ENCODE measurements around the gene ZNF883. TPM values are rescaled to one million over a fixed set of nuclear protein-coding genes. Genes with fewer than 3 reads are reported as not detected.

ZNF883 gene
- total and polyA plus RNA-seq, 11 donors: 1.2 to 11.0 (median 5.1) TPM

- intact Hi-C loops (cut with DNase I): loop anchor here in 9 of 10 donors (5.0 to 10.0 kb wide), 4 partner anchors 173 to 733 kb away; no protein-coding TSS in a partner anchor
- Histone ChIP-seq H3K4me3 (no peak overlapping the region), H3K36me3 (no peaks in the 10 kb centered on the region), H3K9me3 (no peaks in the 10 kb centered on the region), H3K27me3 (peaks cover 0 to 6% (median 0%) of the 10 kb centered on the region in 9 donors), H3K4me1 (no peaks in the 10 kb centered on the region), H3K27ac (no peak overlapping the region)
- TF ChIP-seq POLR2A (IDR thresholded peaks at IDR 0.05) (no peak), CTCF (IDR thresholded peaks at IDR 0.05) (peak in 10 of 12 donors; percentile 16 to 65 (median 46))
- WGBS, 4 donors: 6 to 18% (median 14%) methylated on average over 3 of the region's 3 CpGs
- no peak for DNase-seq
- peak in 3 of 4 donors; percentile 61 to 76 (median 62) for ATAC-seq
Observed at GRCh38 chr9:112921549-112921948, 90.4 kb downstream of the ZNF883 start.

- Histone ChIP-seq H3K4me1 (peaks cover 0 to 19% (median 0%) of the 10 kb centered on the region in 12 donors), H3K9me3 (no peaks in the 10 kb centered on the region), H3K36me3 (no peaks in the 10 kb centered on the region), H3K27ac (no peak overlapping the region), H3K27me3 (peaks cover 0 to 5% (median 0%) of the 10 kb centered on the region in 9 donors), H3K4me3 (no peak overlapping the region)
- 49 to 78% (median 74%) methylated on average over 1 of the region's 1 CpG for WGBS, 4 donors
- TF ChIP-seq CTCF (IDR thresholded peaks at IDR 0.05) (no peak), POLR2A (IDR thresholded peaks at IDR 0.05) (no peak)
- DNase-seq: no peak
- intact Hi-C loops (cut with DNase I): no loop called here
- no peak for ATAC-seq
Observed at GRCh38 chr9:112917987-112918362, 94.0 kb downstream of the ZNF883 start.

GRCh38 chr9:112917047-112917986, 94.7 kb downstream of the ZNF883 start:
- no peak for TF ChIP-seq CTCF (IDR thresholded peaks at IDR 0.05)
- TF ChIP-seq POLR2A (IDR thresholded peaks at IDR 0.05): no peak
- peaks cover 0 to 5% (median 0%) of the 10 kb centered on the region in 9 donors for H3K27me3 ChIP-seq
- H3K27ac ChIP-seq: no peak overlapping the region
- no peak for DNase-seq
- H3K9me3 ChIP-seq: no peaks in the 10 kb centered on the region
- no peak overlapping the region for H3K4me3 ChIP-seq
- WGBS, 4 donors: 61 to 70% (median 64%) methylated on average over 1 of the region's 1 CpG
- peaks cover 0 to 19% (median 0%) of the 10 kb centered on the region in 12 donors for H3K4me1 ChIP-seq
- ATAC-seq: no peak
- intact Hi-C loops (cut with DNase I): no loop called here
- H3K36me3 ChIP-seq: no peaks in the 10 kb centered on the region

- intact Hi-C loops (cut with DNase I): no loop called here
Observed at GRCh38 chr9:112914524-112914923, 97.5 kb downstream of the ZNF883 start.

More at GRCh38 chr9:112914524-112914923, 97.5 kb downstream of the ZNF883 start:
- H3K4me3 ChIP-seq: no peak overlapping the region
- H3K4me1 ChIP-seq: peaks cover 0 to 19% (median 0%) of the 10 kb centered on the region in 12 donors
- H3K36me3 ChIP-seq: no peaks in the 10 kb centered on the region
- no peak overlapping the region for H3K27ac ChIP-seq
- no peak for DNase-seq
- no peaks in the 10 kb centered on the region for H3K27me3 ChIP-seq
- 10 to 33% (median 28%) methylated on average over 2 of the region's 2 CpGs for WGBS, 4 donors
- TF ChIP-seq POLR2A (IDR thresholded peaks at IDR 0.05): no peak
- TF ChIP-seq CTCF (IDR thresholded peaks at IDR 0.05): no peak
- H3K9me3 ChIP-seq: no peaks in the 10 kb centered on the region
- ATAC-seq: peak in 1 of 4 donors; percentile 47
